Activated CD4-positive, alpha-beta T cell treated with anti-CD3 and anti-CD28 coated beads, Interleukin-2, amount 50 U/mL, for 4 hours (primary cell): ENCODE measurements around the gene KCNJ14.
"Not testable (repeated sequence)": the region's sequence is repeated elsewhere in the genome, so short reads cannot be mapped to it uniquely, and the experiment has no call there.

Experiments used
- DNase-seq, 2 experiments: peaks; one replicate each; pipeline ENCODE4 v3.0.0-alpha.2; 2020

The KCNJ14 gene

GRCh38 chr19:48473161-48473966, 18.0 kb downstream of the KCNJ14 start:
- no peak for DNase-seq

GRCh38 chr19:48474084-48474592, 18.8 kb downstream of the KCNJ14 start:
- no peak for DNase-seq

- DNase-seq, result no peak
Observed at GRCh38 chr19:48475369-48476068, 20.1 kb downstream of the KCNJ14 start.

GRCh38 chr19:48476176-48476575, 20.8 kb downstream of the KCNJ14 start:
- DNase-seq, result no peak

GRCh38 chr19:48477067-48477685, 21.8 kb downstream of the KCNJ14 start:
- no peak for DNase-seq

GRCh38 chr19:48477698-48478338, 22.4 kb downstream of the KCNJ14 start:
- DNase-seq, result no peak

- no peak for DNase-seq
Observed at GRCh38 chr19:48478339-48479256, 23.2 kb downstream of the KCNJ14 start.

- no peak for DNase-seq
Observed at GRCh38 chr19:48479686-48480085, 24.3 kb downstream of the KCNJ14 start.

GRCh38 chr19:48480183-48480557, 24.8 kb downstream of the KCNJ14 start:
- DNase-seq, result peak; percentile 29 to 31

GRCh38 chr19:48480558-48481500, 25.5 kb downstream of the KCNJ14 start:
- peak; percentile 34 for DNase-seq

GRCh38 chr19:48481846-48482639, 26.7 kb downstream of the KCNJ14 start:
- DNase-seq, result no peak

- DNase-seq, result no peak
Observed at GRCh38 chr19:48483301-48483700, 27.9 kb downstream of the KCNJ14 start.

GRCh38 chr19:48484247-48484893, 29.0 kb downstream of the KCNJ14 start:
- no peak for DNase-seq

GRCh38 chr19:48484931-48485612, 29.7 kb downstream of the KCNJ14 start:
- no peak for DNase-seq

GRCh38 chr19:48486706-48487105, 31.3 kb downstream of the KCNJ14 start:
- DNase-seq, result not testable (repeated sequence)

- DNase-seq, result no peak
Observed at GRCh38 chr19:48487544-48487943, 32.2 kb downstream of the KCNJ14 start.

GRCh38 chr19:48487948-48488347, 32.6 kb downstream of the KCNJ14 start:
- DNase-seq, result no peak

GRCh38 chr19:48488478-48488877, 33.1 kb downstream of the KCNJ14 start:
- DNase-seq, result not testable (repeated sequence)
